Stimulated activated CD8-positive, alpha-beta memory T cell treated with anti-CD3 and anti-CD28 coated beads, Interleukin-15, amount 100 ng/mL, for 4 hours (primary cell): ENCODE measurements around the gene KLF4.
"Not testable (repeated sequence)": the region's sequence is repeated elsewhere in the genome, so short reads cannot be mapped to it uniquely, and the experiment has no call there.

Source experiments
- DNase-seq, 2 donors: peaks; one replicate each; pipeline ENCODE4 v3.0.0-alpha.2; 2020; ENCODE audit warnings: low read depth in 2 of 2

Gene KLF4

DNA sequence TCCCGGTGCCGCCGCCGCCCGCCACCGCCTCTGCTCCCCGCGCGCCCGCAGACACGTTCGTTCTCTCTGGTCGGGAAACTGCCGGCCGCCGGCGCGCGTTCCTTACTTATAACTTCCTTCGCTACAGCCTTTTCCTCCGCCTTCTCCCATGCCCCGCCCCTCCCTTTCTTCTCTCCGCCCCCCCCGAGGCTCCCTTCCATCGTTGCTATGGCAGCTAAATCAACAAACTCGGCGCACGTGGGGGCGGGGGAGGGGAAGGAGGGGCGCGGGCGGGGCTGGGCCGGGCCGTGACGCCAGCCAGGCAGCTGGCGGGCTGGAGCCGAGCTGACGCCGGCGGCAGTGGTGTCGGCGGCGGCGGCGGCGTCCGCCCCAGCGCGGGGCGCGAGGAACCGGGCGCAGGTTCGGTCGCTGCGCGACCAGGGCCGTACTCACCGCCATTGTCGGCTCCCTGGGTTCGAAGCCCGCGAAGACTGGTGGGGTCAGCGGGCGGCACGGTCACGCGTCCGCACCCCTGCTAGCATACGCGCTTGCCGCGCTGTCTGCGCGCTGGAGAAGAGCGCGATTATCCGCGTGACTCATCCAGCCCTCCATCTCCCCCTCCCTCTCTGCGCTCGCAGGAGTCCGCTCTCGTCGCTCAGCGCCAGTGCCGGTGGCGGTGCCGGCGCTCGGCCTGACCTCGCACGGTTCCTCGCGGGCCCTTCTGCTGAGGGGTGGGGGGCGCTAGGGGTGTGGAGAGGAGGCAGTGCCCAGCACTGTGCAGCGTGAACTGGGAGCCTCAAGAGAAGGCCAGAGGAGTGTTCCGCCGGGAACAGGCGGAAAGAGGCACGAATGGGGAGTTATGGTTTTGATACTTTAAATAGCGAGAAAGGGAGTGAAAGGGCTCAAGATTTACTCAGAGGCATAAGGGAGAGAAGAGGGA lies at the start of gene KLF4:
Gene KLF4 (minus strand): TSS at position 83 of the 919 bp plus-strand sequence. CDS start 597 bp downstream, outside the sequence.
- DNase-seq: peak; percentile 19 to 20

- DNase-seq: no peak
These were observed 46.9 kb upstream of the KLF4 start for GRCh38 chr9:107536462-107536861.

DNA sequence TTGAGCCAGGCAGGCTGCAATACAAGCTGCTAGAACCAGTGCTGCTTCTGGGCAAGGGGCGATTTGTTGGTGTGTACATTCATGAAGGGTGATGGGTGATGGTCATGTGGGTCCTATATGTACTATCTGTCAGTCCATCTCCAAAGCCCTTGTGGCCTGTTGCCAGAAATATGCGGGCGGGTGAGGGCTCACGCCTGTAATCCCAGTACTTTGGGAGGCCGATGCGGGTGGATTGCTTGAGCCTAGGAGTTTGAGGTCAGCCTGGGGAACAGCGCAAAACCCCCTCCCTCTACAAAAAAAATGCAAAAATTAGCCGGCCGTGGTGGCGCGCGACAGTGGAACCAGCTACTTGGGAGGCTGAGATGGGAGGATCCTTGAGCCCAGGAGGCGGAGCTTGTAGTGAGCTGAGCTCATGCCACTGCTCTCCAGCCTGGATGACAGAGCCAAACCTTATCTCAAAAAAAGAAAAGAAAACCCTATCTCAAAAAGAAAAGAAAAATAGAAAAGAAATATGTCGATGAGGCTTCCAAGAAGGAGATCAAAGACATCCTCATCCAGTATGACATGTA lies 45.0 kb upstream of the KLF4 start:
- DNase-seq: no peak

- no peak for DNase-seq
These were observed 41.1 kb upstream of the KLF4 start for GRCh38 chr9:107530679-107531078.

GRCh38 chr9:107528686-107529085 lies 39.1 kb upstream of the KLF4 start:
- DNase-seq: no peak

DNA sequence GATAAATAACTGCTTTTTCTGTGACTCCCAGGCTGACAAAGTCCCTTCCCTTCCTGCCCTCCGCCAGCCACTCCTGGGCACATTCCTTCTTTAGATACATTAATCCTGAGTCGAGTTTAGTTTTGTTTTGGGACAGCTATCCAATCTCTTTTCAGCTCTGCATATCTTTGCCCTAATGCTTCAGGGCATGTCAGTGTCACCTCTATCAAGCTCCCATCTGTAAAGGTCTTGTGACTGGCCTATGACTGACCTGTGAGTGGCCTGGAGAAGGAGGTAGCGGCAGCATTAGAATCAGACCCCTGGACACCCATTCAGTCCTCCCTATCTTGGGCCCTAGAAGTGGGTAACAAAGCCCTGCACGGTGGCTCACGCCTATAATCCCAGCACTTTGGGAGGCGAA lies 34.0 kb upstream of the KLF4 start:
- no peak for DNase-seq

- no peak for DNase-seq
These were observed 30.6 kb upstream of the KLF4 start for GRCh38 chr9:107520186-107520585.

- no peak for DNase-seq
These were observed 28.7 kb upstream of the KLF4 start for GRCh38 chr9:107518037-107518807.

- no peak for DNase-seq
These were observed 24.0 kb upstream of the KLF4 start for GRCh38 chr9:107513464-107514100.

DNA sequence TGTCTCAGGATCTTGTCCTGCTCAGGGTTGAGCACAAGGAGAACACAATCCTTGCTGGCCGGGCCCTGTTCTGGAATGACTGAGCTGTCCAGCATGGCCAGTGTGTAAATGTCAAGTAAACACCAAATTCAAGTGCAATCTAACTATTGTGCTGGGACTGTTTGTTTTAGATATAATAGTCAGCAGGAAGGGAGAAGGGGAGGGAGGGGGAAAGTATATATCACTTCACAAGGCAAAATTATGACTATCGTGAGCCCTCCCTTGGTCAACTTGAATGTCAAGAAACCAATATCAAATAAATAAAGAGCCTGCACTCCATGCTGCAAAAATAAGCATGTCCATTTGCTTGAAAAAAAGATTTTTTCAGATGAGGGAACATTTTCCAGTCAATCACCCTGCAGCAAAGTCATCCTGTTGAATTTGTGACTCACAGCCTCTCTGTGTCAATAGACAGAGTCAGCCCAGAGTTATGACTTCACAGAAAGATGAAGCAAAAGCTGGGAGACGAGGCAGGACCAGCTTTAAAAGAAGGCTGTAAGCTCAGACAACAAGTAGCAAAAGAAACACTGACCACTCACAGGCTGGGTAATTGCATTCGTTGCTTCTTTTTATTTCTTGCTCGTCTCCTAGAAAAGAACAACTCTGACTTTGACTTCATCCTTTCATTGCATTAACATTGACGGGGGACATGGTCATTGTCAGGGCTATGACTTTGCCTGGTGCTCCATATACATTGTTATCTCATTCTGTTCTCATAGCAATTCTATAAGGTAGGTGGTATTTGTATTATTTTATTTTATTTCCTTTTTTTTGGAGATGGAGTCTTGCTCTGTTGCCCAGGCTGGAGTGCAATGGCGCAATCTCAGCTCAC lies 15.3 kb upstream of the KLF4 start:
- no peak for DNase-seq

DNA sequence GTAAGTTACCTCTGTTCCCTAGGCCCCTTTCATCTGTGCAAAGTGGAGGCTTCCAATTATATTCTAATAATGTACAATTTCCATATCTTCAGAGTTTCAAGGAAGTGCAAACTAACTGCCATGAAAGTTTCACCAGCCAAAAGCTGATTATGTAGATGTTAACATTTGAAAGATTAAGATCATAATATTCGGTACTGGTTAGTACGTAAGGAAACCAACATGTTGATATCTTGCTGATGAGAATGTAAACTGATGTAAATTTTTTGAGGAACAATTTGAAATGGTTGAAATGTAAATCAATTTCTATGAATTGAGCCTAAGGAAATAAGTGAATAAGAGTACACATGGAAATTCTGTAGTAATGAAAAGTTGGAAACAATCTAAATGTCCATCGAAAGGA lies 12.9 kb upstream of the KLF4 start:
- DNase-seq: no peak

DNA sequence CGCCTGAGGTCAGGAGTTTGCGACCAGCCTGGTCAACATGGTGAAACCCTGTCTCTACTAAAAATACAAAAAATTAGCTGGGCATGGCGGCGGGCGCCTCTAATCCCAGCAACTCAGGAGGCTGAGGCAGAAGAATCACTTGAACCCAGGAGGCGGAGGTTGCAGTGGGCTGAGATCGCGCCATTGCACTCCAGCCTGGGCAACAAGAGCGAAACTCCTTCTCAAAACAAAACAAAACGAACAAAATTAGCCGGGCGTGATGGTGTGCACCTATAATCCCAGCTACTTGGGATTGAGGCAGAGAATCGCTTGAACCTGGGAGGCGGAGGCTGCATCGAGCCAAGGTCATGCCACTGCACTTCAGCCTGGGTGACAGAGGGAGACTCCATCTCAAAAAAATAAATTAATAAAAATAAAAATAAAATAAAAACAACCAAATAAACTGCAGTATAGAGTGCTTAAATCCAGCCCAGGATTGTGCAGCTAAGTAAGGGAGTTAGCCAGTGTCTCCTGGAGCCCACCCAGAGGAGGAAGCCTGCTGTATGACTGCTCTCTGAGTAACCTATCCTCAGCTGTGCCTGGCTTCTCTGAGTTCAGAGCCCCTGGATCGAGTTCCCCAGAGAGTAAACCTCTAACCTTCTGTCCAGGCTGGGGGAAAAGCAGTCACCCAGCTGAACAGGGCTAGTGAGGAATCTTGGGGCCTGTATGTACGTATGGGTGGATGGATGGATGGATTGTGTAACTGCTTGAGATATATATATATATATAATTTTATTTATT lies 11.0 kb upstream of the KLF4 start:
- not testable (repeated sequence) for DNase-seq

DNA sequence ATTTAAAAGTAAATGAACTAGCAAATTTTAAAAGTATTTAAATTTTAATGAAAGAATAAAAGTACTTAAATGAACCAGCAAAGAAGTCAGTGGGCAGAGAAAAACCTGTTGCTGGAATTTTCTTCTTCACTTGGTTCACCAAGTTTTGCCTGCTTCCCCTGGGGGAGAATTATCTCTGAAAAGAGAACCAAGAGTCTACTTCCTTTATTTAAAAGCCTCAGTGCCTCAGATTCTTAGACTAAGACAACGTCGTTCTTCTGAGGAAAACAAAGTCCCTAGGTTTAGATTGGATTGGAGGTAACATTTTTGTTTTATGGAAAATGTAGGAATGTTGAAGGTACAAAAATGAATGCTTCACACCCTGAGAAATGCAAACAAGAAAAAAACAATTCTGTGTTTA lies 7.4 kb upstream of the KLF4 start:
- no peak for DNase-seq

DNA sequence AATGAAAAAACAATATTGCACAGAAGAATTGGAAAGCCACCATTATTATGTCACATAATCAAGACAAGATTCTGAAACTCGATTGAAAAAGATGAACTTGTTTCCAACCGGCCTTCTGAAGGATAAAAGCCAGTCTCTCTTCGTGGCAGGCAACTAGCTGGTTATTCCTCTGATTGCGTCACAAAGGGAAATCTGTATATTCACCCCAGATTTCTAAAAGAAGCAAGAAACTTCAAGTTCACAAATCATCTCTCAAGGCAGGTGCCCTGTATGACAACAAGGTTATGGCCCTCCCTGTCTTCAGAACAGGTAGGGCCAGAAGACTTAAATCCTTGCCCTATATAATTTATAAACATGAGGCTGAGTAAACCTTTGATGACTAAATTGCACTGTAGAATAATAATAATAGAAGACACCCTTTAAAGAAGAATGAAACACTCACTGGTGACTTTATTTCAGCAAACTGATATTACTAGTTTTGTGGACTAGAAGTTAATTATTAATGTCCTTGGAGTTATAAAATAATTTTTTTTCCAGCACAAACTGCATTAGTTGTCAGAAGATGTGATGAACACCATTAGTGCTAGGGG lies 2.9 kb upstream of the KLF4 start:
- no peak for DNase-seq

GRCh38 chr9:107491081-107492053 lies 1.8 kb upstream of the KLF4 start:
- no peak for DNase-seq

- DNase-seq: not testable (repeated sequence)
These were observed 1.0 kb upstream of the KLF4 start for GRCh38 chr9:107490606-107490970.

GRCh38 chr9:107489144-107489673 lies 360 bp downstream of the KLF4 start:
- DNase-seq: no peak

GRCh38 chr9:107488375-107489143 lies 1.0 kb downstream of the KLF4 start:
- DNase-seq: no peak
